Thyroid gland (tissue), 4 donors: ENCODE measurements around the gene TRAK1. TPM values are rescaled to one million over a fixed set of nuclear protein-coding genes. Genes with fewer than 3 reads are reported as not detected.

ENCODE experiments used
- DNase-seq, 2 donors: peaks; one replicate each; pipeline ENCODE4 v3.0.0-alpha.2; 2019
- H3K27ac ChIP-seq, 3 donors: fragments of 200-600 bp; sonication (generic); 1 replicate in 2 of 3; 2 replicates in 1 of 3; pipeline ENCODE4 v1.5.1; 2016 to 2019; ENCODE audit warnings: mild to moderate bottlenecking in 1 of 3, moderate library complexity in 1 of 3
- H3K27me3 ChIP-seq: fragments of 200-600 bp; sonication (generic); one replicate; pipeline ENCODE4 v1.5.1; 2019
- H3K36me3 ChIP-seq, 2 donors: fragments of 200-600 bp; sonication (generic); one replicate each; pipeline ENCODE4 v1.5.1; 2016 to 2019
- H3K4me1 ChIP-seq, 2 donors: fragments of 200-600 bp; sonication (generic); one replicate each; pipeline ENCODE4 v1.5.1; 2017 to 2019
- H3K4me3 ChIP-seq, 3 donors: fragments of 200-600 bp; sonication (generic); replicated peaks in 1 of 3; 1 replicate in 2 of 3; 2 replicates in 1 of 3; pipeline ENCODE4 v1.5.1; 2016; ENCODE audit warnings: mild to moderate bottlenecking in 1 of 3
- H3K9me3 ChIP-seq: fragments of 200-600 bp; sonication (generic); one replicate; pipeline ENCODE4 v1.5.1; 2017
- CTCF ChIP-seq, 6 experiments: fragments of 200-600 bp in 3 of 6; fragments of 450-650 bp in 3 of 6; sonication (generic) in 3 of 6; IDR thresholded peaks; one replicate each; pipeline ENCODE4 v1.5.1; 2016 to 2019; ENCODE audit warnings: antibody characterized with exemption in 6 of 6, mild to moderate bottlenecking in 2 of 6, inconsistent platforms in 1 of 6, moderate library complexity in 1 of 6
- POLR2A ChIP-seq, 2 donors: fragments of 450-650 bp; IDR thresholded peaks; one replicate each; pipeline ENCODE4 v1.6.1; 2017; ENCODE audit warnings: antibody characterized with exemption in 2 of 2, mild to moderate bottlenecking in 2 of 2, moderate library complexity in 1 of 2
- WGBS, 2 donors: methylation state at CpG; one replicate each; pipeline ENCODE4 v1.1.5; 2017; 5-methylcytosine and 5-hydroxymethylcytosine counted together
- intact Hi-C: fragments of 100-400 bp; cut with DNase I; formaldehyde crosslinking; loops from one replicate; pipeline ENCODE4 v1.15.1; 2023
- total RNA-seq, 4 donors: library from RNA; depleted of rRNA; stranded (reverse); fragments of >200 nt; gene quantifications; one replicate each; pipeline ENCODE4 v1.2.3, GENCODE V29; 2016

TRAK1 gene
- total RNA-seq, 4 donors from 2014 or later, result 46.1 to 87.8 (median 76.4) TPM

- intact Hi-C loops, result no loop called here
- no peak overlapping the region for H3K4me3 ChIP-seq
- no peaks in the 10 kb centered on the region for H3K27me3 ChIP-seq
- no peaks in the 10 kb centered on the region for H3K36me3 ChIP-seq
- H3K9me3 ChIP-seq, result no peaks in the 10 kb centered on the region
- H3K4me1 ChIP-seq, result peaks cover under 1 to 11% of the 10 kb centered on the region in 2 donors
- WGBS, 2 donors, result 92% methylated on average over 23 of the region's 23 CpGs
- no peak for DNase-seq
- no peak overlapping the region for H3K27ac ChIP-seq
- no peak for TF ChIP-seq CTCF (IDR thresholded peaks at IDR 0.05)
- no peak for TF ChIP-seq POLR2A (IDR thresholded peaks at IDR 0.05)
Measured at GRCh38 chr3:42184651-42185443, 93.7 kb downstream of the TRAK1 start.

DNA sequence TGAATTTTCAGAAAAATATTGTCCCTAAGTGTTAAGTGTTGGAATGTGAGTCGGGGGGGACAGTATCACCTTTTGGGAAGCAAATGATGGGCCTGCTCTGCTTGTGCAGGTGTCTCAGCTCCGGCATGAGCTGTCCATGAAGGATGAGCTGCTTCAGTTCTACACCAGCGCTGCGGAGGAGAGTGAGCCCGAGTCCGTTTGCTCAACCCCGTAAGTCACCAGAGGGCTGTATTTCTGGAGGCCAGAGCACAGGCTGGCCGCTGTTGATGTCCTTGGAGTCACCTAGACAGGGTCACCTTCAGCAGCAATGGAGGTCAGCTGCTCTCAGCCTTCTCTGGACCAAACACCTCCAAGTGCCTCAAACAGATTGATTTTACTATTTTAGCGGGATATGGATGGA, 96.8 kb downstream of the TRAK1 start:
- intact Hi-C loops, result no loop called here
- no peaks in the 10 kb centered on the region for H3K9me3 ChIP-seq
- TF ChIP-seq POLR2A (IDR thresholded peaks at IDR 0.05) (no peak), CTCF (IDR thresholded peaks at IDR 0.05) (no peak)
- H3K27me3 ChIP-seq, result no peaks in the 10 kb centered on the region
- no peak overlapping the region for H3K4me3 ChIP-seq
- no peaks in the 10 kb centered on the region for H3K36me3 ChIP-seq
- H3K27ac ChIP-seq, result no peak overlapping the region
- no peak for DNase-seq
- H3K4me1 ChIP-seq, result peaks cover 0 to 8% of the 10 kb centered on the region in 2 donors
- WGBS, 2 donors, result 95 to 96% methylated on average over 9 of the region's 9 CpGs

DNA sequence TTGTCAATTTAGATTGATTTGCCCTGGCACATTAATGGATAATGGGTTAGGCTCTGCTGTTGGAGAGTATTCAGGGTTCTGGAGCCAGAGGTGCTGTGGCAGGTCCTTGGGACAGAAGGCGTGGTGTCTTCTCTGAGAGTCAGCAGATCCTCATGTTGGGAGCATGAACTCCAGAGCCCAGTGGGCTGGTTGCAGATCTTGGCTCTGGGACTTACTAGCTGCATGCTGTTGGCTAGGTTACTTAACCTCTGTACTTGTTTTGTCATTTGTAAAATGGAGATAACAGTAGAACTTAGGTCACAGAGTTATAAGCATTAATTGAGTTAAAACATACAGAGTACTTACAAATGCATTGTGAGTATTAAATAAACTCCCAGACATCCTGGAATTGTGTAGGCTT, 97.2 kb downstream of the TRAK1 start:
- TF ChIP-seq POLR2A (IDR thresholded peaks at IDR 0.05) (no peak), CTCF (IDR thresholded peaks at IDR 0.05) (no peak)
- no peaks in the 10 kb centered on the region for H3K27me3 ChIP-seq
- 88 to 93% methylated on average over 1 of the region's 1 CpG for WGBS, 2 donors
- intact Hi-C loops, result no loop called here
- no peak for DNase-seq
- H3K9me3 ChIP-seq, result no peaks in the 10 kb centered on the region
- peaks cover 0 to 8% of the 10 kb centered on the region in 2 donors for H3K4me1 ChIP-seq
- H3K4me3 ChIP-seq, result no peak overlapping the region
- peaks cover 0 to under 1% of the 10 kb centered on the region in 2 donors for H3K36me3 ChIP-seq
- H3K27ac ChIP-seq, result no peak overlapping the region

DNA sequence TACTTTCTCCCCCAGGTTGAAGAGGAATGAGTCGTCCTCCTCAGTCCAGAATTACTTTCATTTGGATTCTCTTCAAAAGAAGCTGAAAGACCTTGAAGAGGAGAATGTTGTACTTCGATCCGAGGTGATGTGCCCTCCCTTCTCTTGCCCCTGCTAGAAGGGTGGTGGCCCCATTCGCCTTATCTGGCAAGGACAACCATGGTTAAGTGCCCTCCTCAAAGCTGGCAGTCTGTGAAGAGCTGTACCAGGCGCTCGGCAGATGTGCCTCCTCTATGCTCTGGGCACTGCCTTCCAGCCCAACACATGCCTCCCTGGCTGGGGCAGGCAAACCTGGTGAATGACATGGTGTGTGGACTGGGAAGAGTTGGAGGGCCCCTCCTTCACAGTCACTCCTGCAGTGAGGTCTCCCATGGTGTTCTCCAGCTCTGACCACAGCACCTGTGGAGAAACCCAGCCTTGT, 97.9 kb downstream of the TRAK1 start:
- H3K27ac ChIP-seq, result no peak overlapping the region
- peak; percentile 13 to 20 for DNase-seq
- no peaks in the 10 kb centered on the region for H3K9me3 ChIP-seq
- H3K4me1 ChIP-seq, result peaks cover 0 to 3% of the 10 kb centered on the region in 2 donors
- 64 to 65% methylated on average over 4 to 5 of the region's 6 CpGs for WGBS, 2 donors
- peaks cover 5 to 7% of the 10 kb centered on the region in 2 donors for H3K36me3 ChIP-seq
- no peak for TF ChIP-seq CTCF (IDR thresholded peaks at IDR 0.05)
- no peak for TF ChIP-seq POLR2A (IDR thresholded peaks at IDR 0.05)
- intact Hi-C loops, result no loop called here
- no peak overlapping the region for H3K4me3 ChIP-seq
- H3K27me3 ChIP-seq, result no peaks in the 10 kb centered on the region

DNA sequence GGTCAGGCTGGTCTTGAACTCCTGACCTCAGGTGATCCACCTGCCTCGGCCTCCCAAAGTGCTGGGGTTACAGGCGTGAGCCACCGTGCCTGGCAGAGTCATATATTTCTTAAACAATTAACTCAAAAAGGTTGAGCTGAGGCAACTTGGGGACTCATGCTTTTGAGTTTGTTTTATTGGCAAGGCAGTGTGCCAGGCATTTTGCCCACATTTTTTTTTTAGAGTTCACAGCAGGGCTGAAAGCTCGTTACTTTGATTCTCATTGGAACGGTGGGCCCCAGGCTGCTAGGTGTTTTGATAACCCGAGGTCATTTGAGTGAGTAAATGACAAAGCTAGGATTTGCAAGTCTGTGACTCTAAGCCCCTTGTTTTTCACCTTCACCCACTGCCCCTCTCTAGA, 98.6 kb downstream of the TRAK1 start:
- H3K4me3 ChIP-seq, result no peak overlapping the region
- no peaks in the 10 kb centered on the region for H3K4me1 ChIP-seq
- WGBS, 2 donors, result 52 to 66% methylated on average over 6 of the region's 6 CpGs
- H3K27me3 ChIP-seq, result no peaks in the 10 kb centered on the region
- no peak for TF ChIP-seq CTCF (IDR thresholded peaks at IDR 0.05)
- no peak for TF ChIP-seq POLR2A (IDR thresholded peaks at IDR 0.05)
- intact Hi-C loops, result loop anchor here (5.0 kb wide), 2 partner anchors 62 to 292 kb away; no protein-coding TSS in a partner anchor
- no peak overlapping the region for H3K27ac ChIP-seq
- no peaks in the 10 kb centered on the region for H3K9me3 ChIP-seq
- peak; percentile 19 to 27 for DNase-seq
- peaks cover 6 to 13% of the 10 kb centered on the region in 2 donors for H3K36me3 ChIP-seq
